ENCODE results near the gene PPM1L. TPM values are rescaled to one million over a fixed set of nuclear protein-coding genes. Genes with fewer than 3 reads are reported as not detected.

The PPM1L gene
- total and polyA plus RNA-seq, 2 of the 13 experiments (the other 11 are each of a cell fraction or from before 2014, with no cell fraction given), result 0.22 to 1.4 TPM

- ATAC-seq (no peak), FAIRE-seq (no peak), DNase-seq (ENCODE audit: low spot score) (no peak)
- H2AFZ ChIP-seq (ENCODE audit: low read length), result no peak overlapping the region
- TF ChIP-seq FOXC1 (CRISPR knock-in tag; IDR thresholded peaks at IDR 0.05; ENCODE audit: borderline replicate concordance) (no peak), ZNF670 (CRISPR knock-in tag; IDR thresholded peaks at IDR 0.05; ENCODE audit: borderline replicate concordance) (no peak), XBP1 (CRISPR knock-in tag; IDR thresholded peaks at IDR 0.05) (no peak), EZH2 (conservative IDR thresholded peaks at IDR 0.05; ENCODE audit: low read depth, low read length) (no peak), ZNF83 (CRISPR knock-in tag; IDR thresholded peaks at IDR 0.05; ENCODE audit: borderline replicate concordance) (no peak), ELF1 (CRISPR knock-in tag; IDR thresholded peaks at IDR 0.05) (no peak), HMG20B (CRISPR knock-in tag; conservative IDR thresholded peaks at IDR 0.05) (no peak), ZNF274 (CRISPR knock-in tag; IDR thresholded peaks at IDR 0.05) (no peak), ZNF484 (CRISPR knock-in tag; IDR thresholded peaks at IDR 0.05; ENCODE audit: borderline replicate concordance, low read depth) (no peak), ZMAT3 (CRISPR knock-in tag; conservative IDR thresholded peaks at IDR 0.05) (no peak)
- TF ChIP-seq, protein P1, sequence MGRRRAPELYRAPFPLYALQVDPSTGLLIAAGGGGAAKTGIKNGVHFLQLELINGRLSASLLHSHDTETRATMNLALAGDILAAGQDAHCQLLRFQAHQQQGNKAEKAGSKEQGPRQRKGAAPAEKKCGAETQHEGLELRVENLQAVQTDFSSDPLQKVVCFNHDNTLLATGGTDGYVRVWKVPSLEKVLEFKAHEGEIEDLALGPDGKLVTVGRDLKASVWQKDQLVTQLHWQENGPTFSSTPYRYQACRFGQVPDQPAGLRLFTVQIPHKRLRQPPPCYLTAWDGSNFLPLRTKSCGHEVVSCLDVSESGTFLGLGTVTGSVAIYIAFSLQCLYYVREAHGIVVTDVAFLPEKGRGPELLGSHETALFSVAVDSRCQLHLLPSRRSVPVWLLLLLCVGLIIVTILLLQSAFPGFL (CRISPR knock-in tag; IDR thresholded peaks at IDR 0.05), result no peak
- TF ChIP-seq, protein P2, sequence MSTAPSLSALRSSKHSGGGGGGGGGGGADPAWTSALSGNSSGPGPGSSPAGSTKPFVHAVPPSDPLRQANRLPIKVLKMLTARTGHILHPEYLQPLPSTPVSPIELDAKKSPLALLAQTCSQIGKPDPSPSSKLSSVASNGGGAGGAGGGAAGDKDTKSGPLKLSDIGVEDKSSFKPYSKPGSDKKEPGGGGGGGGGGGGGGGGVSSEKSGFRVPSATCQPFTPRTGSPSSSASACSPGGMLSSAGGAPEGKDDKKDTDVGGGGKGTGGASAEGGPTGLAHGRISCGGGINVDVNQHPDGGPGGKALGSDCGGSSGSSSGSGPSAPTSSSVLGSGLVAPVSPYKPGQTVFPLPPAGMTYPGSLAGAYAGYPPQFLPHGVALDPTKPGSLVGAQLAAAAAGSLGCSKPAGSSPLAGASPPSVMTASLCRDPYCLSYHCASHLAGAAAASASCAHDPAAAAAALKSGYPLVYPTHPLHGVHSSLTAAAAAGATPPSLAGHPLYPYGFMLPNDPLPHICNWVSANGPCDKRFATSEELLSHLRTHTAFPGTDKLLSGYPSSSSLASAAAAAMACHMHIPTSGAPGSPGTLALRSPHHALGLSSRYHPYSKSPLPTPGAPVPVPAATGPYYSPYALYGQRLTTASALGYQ (CRISPR knock-in tag; IDR thresholded peaks at IDR 0.05), result no peak
- H3K27me3 ChIP-seq (ENCODE audit: control insufficient read depth in 1 of 2, insufficient read depth in 2 of 2, low read length in 2 of 2), result no peaks in the 10 kb centered on the region
- no peaks in the 10 kb centered on the region for H3K4me1 ChIP-seq (ENCODE audit: insufficient read depth, low read length)
- POLR2A ChIA-PET, result no interaction called here
- no peak overlapping the region for H3K4me3 ChIP-seq (replicated peaks in 1 of 3; ENCODE audit: insufficient read depth in 1 of 3, low read depth in 2 of 3, low read length in 3 of 3)
- H4K20me1 ChIP-seq (ENCODE audit: insufficient read depth, low read length), result no peaks in the 10 kb centered on the region
- no peaks in the 10 kb centered on the region for H3K36me3 ChIP-seq (replicated peaks in 1 of 2; ENCODE audit: control insufficient read depth in 1 of 2, insufficient read depth in 2 of 2, low read length in 2 of 2)
- H3K9ac ChIP-seq (ENCODE audit: insufficient read depth, low read depth, low read length), result no peak overlapping the region
- CTCF ChIA-PET (ENCODE audit: low intra/inter-chr PET ratio, low total read pairs), result no interaction called here
- in situ Hi-C loops (cut with HindIII; ENCODE audit: extremely low pct_ligation_motif_present, low pct_unique_long_range_greater_than_20kb), result no loop called here
- no peaks in the 10 kb centered on the region for H3K9me3 ChIP-seq (ENCODE audit: low read length)
- no TSS peak for BruUV-seq (replicated peaks)
- H3K79me2 ChIP-seq (ENCODE audit: insufficient read depth, low read length), result no peaks in the 10 kb centered on the region
- WGBS (ENCODE audit: low lambda C conversion rate), result 33% methylated on average over 2 of the region's 2 CpGs
- intact Hi-C loops (cut with micrococcal nuclease; ENCODE audit: unreplicated experiment), result no loop called here
- H3K27ac ChIP-seq (ENCODE audit: extremely low read length, insufficient read depth, low read length), result no peak overlapping the region
- H3K4me2 ChIP-seq (ENCODE audit: low read depth, low read length), result no peak overlapping the region
These were observed 12.9 kb downstream of the PPM1L start for GRCh38 chr3:160768918-160769317.

Data from HepG2 (cell line).